GM10847 (cell line): Measurements from ENCODE around the gene PRKG1.

Experiments
- POLR2A ChIP-seq: IDR thresholded peaks from 2 replicates; pipeline ENCODE4 v1.6.1; 2011; ENCODE audit not compliant: insufficient read length; ENCODE audit errors: extremely low read depth

The PRKG1 gene

DNA sequence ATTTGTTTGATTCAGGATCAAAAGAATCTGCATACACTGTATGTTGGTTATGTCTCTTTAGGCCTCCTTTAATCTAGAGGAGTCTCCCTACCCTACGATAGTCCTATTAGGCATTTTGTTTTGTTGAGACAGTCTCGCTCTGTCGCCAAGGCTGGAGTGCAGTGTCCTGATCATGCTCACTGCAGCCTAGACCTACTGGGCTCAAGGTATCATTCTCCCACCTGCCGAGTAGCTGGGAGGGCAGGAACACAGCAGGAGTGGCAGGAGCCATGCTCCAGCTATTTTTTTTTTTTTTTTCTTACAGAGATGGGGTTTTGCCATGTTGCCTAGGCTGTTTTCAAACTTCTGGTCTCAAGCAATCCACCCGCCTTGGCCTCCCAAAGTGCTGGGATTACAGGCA is 1116.8 kb downstream of the PRKG1 start:
- no peak for TF ChIP-seq POLR2A

DNA sequence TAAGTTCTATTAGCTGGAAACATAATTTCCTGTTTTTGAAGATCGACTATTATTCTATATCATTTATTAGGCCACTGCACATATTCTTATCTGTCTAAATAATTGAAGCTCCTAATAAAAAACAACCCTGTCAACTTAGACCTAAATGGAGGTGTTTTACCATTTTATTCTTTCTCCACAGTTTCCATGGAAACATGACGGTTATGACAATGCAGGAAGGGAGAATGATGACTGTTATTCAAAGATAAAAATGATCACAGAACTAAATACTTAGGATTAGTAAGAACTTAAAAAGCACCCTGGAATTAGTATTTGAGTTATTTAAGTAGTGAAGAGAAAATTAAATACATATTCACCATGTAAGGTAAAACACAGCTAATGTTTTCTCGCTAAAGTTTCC is 1119.9 kb downstream of the PRKG1 start:
- no peak for TF ChIP-seq POLR2A

DNA sequence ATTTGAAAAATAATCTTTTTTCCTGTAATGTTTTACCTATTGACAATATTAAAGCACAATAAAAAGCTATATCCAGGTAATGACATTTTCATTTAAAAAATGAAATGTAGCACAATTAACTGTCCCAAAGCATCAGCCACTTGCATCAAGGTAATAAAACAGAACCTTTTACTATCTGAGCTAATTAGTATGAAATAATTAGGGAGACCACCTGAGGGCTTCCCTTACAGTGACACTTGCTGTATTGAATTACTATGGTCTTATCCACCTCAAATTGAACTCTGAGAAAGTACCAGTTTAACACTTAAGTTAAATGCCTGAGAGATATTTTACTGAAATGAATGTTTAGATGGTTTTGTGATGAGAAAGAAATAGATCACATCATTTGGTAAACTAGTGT is 1120.4 kb downstream of the PRKG1 start:
- TF ChIP-seq POLR2A: no peak

DNA sequence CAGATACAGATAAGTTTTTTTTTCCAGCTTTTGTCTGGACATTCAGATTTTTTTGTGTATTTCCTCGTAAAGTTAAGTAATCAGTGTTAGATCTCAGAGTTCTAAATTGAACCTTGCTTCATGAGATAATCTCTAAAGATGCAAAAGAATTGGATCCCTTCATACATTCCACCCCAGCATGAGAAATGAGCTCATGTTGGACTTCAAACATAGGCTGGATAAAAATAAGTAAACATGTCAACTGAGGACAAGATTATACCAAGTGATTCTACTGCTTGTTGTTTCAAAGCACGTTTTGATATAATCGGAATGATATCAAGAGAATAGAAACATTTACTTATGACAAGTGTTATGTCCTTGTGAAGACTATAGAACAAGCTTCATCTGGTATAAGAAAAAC is 1122.8 kb downstream of the PRKG1 start:
- TF ChIP-seq POLR2A: no peak

DNA sequence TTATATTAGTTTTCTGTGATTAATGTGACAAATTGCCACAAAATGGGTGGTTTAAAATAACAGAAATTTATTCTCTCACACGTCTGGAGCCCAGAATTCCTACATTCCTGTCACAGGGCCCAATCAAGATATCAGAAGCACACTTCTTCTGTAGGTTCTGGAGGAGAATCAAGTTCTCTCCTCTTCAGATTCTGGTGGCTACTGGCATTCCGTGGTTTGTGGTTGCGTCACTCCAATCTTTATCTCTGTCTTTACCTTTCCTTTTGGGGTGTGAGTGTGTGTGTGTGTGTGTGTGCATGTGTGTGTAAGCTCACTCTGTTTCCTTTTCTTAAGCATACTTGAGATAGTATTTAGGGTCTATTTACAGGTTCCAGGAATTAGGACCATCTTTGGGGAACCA is 1124.3 kb downstream of the PRKG1 start:
- TF ChIP-seq POLR2A: no peak

DNA sequence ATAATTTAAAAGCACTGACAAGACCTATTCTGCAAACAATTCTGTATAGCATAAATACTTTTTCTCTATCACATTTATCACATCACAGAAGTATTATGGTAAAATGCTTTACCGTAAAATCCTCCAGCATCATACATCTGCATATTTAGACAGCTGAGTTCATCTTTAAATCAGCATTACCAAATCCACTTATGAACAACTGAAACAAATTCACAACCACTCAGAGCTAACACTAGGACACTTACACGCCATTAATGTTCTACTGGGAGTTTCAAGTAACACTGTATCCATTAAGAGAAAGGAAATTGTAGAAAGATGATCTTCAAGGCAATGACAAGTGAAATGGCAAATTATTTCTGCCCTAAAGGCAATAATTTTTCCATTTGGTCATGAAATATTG is 1134.1 kb downstream of the PRKG1 start:
- TF ChIP-seq POLR2A: no peak

DNA sequence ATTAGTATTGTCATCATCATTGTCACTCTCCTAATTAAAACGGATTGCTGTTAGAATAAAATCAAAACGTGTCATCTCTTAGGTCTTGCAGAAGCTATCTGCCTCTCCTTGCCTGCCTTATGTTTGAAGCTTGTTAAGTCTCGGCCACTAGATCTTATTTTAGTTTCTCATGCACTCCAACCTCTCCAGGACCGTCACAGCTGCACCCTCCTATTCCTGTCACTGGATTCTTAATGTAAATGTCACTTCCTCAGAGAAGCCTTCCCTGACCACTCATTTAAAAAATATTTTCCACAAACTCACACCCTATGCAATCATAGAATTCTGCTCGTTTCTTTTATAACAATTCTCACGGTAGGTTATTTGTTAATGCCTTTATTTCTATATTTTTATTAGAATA is 1135.9 kb downstream of the PRKG1 start:
- no peak for TF ChIP-seq POLR2A

DNA sequence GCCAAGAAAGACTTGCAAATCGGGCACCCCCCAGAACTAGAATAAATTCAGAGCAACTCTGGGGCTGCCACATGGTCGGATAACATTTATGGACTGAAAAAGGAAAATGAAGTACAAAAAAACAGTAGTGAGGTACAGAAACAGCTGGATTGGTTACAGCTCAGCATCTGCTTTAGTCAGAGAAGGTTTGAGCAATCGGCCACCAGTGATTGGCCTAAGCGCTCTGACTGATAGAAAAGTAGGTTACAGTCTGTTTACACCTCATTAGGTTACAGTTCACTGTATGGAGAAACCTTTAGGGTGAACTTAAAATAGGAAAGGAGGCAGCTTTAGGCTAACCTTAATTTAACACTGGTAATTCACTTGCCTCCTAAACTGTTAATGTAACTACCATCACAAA is 1137.8 kb downstream of the PRKG1 start:
- no peak for TF ChIP-seq POLR2A

DNA sequence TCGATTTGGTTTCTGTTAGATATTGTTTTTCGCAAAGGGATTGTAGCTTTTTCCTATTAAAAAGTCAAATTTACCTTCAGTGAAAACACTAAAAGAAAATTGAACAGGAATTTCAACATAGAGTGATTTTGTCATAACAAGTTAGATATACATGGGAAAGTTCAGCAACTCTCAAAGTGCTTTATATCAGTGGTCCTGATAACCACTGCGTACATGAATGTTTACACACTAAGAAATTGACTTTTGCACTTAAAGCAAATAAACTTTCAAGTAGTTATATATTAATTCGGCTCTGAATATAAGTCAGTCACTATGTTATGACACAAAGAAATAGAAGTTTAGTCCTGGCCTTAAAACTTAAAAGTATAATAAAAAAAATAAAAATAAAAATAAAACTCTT is 1138.5 kb downstream of the PRKG1 start:
- TF ChIP-seq POLR2A: no peak

DNA sequence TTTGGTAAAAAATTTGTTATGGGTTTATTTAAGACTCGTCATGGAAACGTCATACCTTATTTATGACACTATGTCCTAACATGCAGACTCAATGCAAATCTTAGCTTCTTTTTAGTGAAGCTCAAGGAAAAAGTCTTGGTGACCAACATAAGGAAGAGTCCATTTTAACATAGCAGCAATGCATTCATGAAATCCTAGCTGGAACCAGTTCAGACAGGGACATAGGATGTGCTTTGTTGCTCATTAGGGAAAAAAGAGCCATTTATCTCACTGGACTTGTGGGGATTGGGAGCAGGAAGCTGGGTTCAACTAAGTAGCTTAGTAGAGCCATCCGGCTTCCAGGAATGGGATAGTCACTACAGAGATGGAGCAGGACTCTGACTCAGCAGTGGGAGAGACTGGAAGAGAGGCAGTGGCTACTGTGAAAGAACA is 1139.0 kb downstream of the PRKG1 start:
- TF ChIP-seq POLR2A: no peak

DNA sequence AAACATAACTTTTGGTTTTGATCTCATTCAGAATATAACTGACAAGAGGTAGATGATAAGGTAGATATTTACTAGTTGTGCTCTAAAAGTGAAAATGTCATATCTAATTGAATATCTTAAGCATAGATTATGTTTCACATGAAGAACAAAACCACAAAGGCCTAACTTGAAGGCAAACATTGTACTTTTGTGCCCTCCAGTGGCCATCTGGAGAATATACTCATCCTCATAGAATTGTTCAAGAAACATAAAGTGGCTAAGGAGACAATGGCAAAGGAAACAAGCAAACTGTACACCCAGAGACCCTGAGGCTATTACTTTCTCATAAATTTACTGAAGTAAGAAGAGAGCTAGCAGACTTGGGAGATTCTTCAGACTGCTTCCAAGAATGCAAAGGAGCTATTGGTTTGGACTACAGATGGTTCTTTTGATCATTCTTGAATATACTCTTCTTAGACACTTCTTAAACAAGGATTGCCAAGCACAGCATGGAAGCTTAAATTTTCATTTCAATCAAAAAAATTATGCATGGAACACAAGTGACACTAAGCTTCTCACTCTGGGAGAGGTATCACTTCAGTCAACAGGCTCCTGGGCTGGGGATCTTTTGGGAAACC is 1141.6 kb downstream of the PRKG1 start:
- TF ChIP-seq POLR2A: no peak

DNA sequence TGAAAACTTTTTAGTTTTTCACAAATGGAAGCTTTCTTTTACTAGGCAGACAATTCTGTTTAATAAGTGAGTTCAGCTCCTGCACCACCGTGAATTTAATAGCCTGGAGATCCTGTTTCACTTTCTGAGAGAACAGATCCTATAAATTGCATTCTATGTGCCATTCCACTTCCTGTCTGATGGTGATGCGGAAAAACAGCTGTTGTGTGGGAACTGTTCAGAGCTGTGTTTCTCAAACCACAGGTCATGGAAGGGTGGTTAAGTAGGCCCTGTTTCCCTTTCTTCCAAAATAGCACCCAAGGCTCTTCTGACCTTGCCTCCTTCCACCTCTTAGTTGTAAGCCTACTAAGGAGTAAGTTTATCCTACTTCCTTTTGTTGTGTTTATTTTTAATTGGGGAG is 1142.6 kb downstream of the PRKG1 start:
- TF ChIP-seq POLR2A: no peak

DNA sequence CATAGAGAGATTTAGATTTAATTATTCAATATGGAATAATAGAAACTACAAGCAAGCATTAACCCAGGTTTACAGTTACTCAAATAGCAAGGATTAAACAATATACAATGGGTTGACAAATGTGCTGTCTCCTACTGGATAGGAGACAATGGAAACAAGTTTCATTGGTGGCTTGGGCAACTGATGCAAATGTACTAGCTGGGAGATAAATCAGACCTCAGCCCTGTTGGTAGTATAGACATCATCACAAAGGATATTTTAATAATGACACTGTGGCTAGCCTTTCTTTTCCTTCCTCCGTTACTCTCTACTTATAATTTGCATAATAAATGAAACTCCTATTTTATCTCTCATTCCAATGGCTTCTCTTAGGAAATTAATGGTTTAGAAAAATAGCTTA is 1143.2 kb downstream of the PRKG1 start:
- no peak for TF ChIP-seq POLR2A

DNA sequence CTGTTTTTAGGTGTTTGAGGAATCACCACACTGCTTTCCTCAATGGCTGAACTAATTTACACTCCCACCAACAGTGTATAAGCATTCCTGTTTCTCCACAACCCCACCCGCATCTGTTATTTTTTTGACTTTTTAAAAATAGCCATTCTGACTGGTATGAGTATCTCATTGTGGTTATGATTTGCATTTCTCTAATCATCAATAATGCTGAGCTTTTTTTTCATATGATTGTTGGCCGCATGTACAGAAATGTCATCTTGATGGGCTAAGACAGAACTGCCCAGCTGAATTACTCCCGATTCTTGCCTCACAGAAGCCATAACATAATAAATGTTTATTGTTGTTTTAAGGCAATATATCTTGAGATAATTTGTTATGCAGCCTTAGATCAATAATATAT is 1146.7 kb downstream of the PRKG1 start:
- TF ChIP-seq POLR2A: no peak

DNA sequence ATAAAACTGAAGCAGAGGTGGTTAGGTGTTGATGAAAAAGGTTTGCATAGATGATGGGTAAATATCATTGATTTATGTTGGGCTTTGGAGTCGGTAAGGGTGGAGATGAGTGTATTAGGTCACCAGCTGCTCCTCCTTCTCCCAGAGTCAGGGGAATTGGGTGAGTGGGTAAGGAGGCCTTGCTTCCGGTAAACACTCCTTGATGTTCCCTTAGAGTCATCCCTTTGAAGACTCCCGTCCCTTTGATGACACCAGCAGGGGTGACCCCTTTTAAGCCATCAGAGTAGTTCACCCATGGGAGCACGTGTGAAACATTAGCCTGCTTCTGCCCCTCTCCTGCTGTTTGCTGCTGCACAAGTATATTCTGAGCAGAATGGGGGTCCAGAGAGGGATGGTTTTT is 1147.6 kb downstream of the PRKG1 start:
- TF ChIP-seq POLR2A: no peak

DNA sequence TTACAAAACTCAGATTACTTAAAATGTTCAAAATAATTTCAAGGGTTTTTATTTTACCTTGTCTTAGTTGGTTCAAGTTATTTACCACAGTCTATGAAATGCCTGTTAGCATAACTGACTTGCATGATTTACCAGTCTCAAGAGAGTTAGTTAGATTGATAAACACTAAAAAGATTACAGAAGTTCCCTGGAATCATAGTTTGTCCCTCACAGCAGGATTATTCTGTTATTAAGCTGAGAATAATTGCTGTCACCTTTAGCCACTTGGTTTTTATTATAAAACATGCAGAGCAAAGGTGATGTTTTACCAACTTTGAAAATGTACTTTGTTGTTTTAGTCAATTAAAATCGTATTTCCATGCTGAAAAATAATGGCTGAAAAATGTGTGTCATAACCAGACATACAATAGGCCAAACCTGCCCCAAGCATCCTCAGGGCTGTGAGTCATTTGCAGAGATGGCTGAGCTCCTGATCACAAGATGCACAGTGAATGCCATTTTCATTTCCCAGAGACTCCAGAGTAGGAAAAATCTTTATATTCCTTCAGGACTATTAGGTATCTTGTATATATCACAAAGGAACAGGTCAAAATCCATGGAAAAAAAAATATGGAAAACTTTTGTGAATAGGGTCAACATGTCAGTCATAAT is 1152.0 kb downstream of the PRKG1 start:
- TF ChIP-seq POLR2A: no peak

DNA sequence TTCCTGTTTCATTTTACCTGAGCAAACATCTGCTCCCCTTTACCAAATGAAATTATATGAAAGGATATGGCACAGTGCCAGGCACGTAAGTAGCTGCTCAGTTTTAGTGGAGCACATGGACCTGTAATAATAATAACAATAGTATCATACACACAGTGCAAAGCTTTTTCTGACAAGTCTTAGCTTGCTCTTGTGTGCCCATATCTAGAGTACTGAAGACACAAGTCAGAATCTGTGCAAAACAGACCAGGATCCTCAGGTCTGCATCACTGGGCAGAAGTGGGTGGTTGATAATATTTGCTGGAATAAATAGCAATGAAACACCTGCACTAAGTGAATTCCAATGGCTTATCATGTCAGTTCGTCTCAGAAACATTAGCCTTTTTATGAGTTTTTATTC is 1154.3 kb downstream of the PRKG1 start:
- TF ChIP-seq POLR2A: no peak
